ENCODE data around the gene ZNF805.
"Not testable (repeated sequence)": the region's sequence is repeated elsewhere in the genome, so short reads cannot be mapped to it uniquely, and the experiment has no call there.

The ZNF805 gene

GRCh38 chr19:57263244-57263741, 22.9 kb downstream of the ZNF805 start:
- no peak overlapping the region for H3K4me3 ChIP-seq (ENCODE audit: low read depth, low read length)
- no peak for TF ChIP-seq CTCF (IDR thresholded peaks at IDR 0.05; ENCODE audit: insufficient read depth, low read depth, low read length, missing control alignments)
- DNase-seq (ENCODE audit: low read depth), result no peak

- no peak overlapping the region for H3K4me3 ChIP-seq (ENCODE audit: low read depth, low read length)
- TF ChIP-seq CTCF (IDR thresholded peaks at IDR 0.05; ENCODE audit: insufficient read depth, low read depth, low read length, missing control alignments), result no peak
- no peak for DNase-seq (ENCODE audit: low read depth)
These were observed 26.9 kb downstream of the ZNF805 start for GRCh38 chr19:57267291-57267690.

- DNase-seq (ENCODE audit: low read depth), result peak; percentile 61
- no peak for TF ChIP-seq CTCF (IDR thresholded peaks at IDR 0.05; ENCODE audit: insufficient read depth, low read depth, low read length, missing control alignments)
- no peak overlapping the region for H3K4me3 ChIP-seq (ENCODE audit: low read depth, low read length)
These were observed 29.3 kb downstream of the ZNF805 start for GRCh38 chr19:57269515-57270250.

- H3K4me3 ChIP-seq (ENCODE audit: low read depth, low read length), result no peak overlapping the region
- DNase-seq (ENCODE audit: low read depth), result no peak
- TF ChIP-seq CTCF (IDR thresholded peaks at IDR 0.05; ENCODE audit: insufficient read depth, low read depth, low read length, missing control alignments), result no peak
These were observed 30.8 kb downstream of the ZNF805 start for GRCh38 chr19:57271280-57271679.

GRCh38 chr19:57273014-57273413, 32.6 kb downstream of the ZNF805 start:
- no peak for DNase-seq (ENCODE audit: low read depth)
- no peak overlapping the region for H3K4me3 ChIP-seq (ENCODE audit: low read depth, low read length)
- no peak for TF ChIP-seq CTCF (IDR thresholded peaks at IDR 0.05; ENCODE audit: insufficient read depth, low read depth, low read length, missing control alignments)

- no peak for TF ChIP-seq CTCF (IDR thresholded peaks at IDR 0.05; ENCODE audit: insufficient read depth, low read depth, low read length, missing control alignments)
- no peak for DNase-seq (ENCODE audit: low read depth)
- no peak overlapping the region for H3K4me3 ChIP-seq (ENCODE audit: low read depth, low read length)
These were observed 36.0 kb downstream of the ZNF805 start for GRCh38 chr19:57276430-57276829.

- H3K4me3 ChIP-seq (ENCODE audit: low read depth, low read length); DNase-seq (ENCODE audit: low read depth): not testable (repeated sequence)
These were observed 38.0 kb downstream of the ZNF805 start for GRCh38 chr19:57278481-57278880.

All from GM12865 (cell line).